ENCODE data around the gene AFAP1.

Gene AFAP1

DNA sequence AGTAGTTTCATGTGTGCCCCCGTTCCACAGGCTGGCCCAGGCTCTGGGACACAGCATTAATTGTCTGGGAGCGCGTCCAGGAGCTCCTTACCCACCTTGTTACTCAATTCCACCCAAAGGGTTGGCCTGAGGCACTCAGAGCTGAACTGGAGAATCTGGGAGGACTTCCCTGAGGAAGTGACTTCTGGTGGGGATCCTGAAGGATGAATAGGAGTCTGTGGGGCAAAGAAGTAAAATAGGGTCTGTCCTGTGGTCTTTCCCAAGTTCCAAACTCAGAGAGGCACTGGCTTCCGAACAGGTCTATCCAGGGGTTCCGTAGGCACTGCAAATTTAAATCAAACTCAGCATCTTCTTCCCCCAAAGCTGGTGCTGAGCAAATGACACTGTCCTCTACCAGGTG is 204.3 kb downstream of the AFAP1 start:
- DNase-seq (ENCODE audit: low read depth), result no peak
- no peak overlapping the region for H3K4me3 ChIP-seq (ENCODE audit: low read length)
- TF ChIP-seq, protein P1, sequence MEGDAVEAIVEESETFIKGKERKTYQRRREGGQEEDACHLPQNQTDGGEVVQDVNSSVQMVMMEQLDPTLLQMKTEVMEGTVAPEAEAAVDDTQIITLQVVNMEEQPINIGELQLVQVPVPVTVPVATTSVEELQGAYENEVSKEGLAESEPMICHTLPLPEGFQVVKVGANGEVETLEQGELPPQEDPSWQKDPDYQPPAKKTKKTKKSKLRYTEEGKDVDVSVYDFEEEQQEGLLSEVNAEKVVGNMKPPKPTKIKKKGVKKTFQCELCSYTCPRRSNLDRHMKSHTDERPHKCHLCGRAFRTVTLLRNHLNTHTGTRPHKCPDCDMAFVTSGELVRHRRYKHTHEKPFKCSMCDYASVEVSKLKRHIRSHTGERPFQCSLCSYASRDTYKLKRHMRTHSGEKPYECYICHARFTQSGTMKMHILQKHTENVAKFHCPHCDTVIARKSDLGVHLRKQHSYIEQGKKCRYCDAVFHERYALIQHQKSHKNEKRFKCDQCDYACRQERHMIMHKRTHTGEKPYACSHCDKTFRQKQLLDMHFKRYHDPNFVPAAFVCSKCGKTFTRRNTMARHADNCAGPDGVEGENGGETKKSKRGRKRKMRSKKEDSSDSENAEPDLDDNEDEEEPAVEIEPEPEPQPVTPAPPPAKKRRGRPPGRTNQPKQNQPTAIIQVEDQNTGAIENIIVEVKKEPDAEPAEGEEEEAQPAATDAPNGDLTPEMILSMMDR (conservative IDR thresholded peaks at IDR 0.05; ENCODE audit: low read depth, low read length), result no peak

DNA sequence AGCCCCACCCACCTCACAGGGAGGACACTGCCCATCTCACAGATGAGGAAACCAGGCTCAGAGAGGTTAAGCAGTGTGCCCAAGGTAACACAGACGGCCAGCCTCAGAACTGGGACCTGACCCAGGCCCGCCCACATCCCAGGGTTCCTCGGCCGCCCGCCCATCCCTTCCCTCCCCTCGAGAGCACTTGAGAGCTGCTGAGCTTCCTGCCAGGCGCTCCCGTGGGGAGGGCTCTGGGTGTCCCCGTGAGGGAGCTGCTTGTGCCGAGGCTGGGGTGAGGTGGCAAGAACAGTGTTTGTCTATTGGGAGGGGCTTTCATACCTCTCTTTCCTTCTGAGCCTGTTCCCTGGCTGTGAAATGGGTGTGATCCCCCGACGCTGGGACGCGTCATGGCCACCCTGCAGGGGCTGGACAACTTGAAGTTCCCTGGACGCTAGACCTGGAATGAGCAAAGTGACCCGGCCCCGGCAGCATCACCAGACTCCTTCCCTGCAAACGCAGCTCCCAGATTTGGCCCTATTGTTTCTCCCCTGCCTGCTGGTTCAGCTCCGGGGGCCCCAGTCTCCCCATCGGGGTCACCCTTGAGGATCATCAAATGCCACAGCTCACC is 204.9 kb downstream of the AFAP1 start:
- DNase-seq (ENCODE audit: low read depth), result no peak
- no peak overlapping the region for H3K4me3 ChIP-seq (ENCODE audit: low read length)
- TF ChIP-seq, protein P1 (conservative IDR thresholded peaks at IDR 0.05; ENCODE audit: low read depth, low read length), result no peak

DNA sequence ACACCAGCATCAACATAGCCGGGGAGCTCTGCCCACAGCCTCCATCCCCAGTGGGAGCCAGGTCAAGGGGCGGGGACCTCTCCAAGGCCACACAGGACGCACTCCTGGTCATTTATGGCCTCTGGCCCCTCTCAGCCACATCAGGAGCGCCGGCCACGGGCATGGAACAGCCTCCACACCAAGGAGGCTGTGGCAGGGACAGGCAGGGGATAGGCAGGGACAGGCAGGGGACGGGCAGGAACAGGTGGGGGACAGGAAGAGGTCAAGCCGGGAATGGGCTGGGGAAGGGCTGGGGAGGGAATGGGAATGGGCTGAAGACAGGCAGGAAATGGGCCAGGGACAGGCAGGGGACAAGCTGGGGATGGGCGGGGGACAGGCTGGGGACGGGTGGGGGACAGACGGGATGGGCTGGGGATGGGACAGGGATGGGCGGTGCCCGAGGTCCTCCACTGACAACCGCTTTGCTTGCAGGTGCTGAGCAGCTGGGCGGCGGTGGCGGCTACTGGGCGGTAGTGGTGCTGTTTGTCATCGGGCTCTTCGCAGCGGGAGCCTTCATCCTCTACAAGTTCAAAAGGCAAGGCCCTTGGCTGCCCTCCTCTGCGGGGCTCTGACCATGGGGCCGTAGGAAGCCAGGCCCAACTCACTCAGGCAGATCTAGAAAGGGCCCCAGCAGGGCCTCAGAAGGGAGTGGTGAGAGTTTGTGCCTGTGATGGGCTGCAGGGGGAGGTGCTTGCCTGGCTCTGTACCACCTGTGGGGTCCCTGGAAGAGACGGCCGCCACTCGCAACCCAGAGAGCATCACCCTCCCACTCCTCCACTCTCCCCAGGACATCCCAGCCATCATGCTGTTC is 205.6 kb downstream of the AFAP1 start:
- no peak for DNase-seq (ENCODE audit: low read depth)
- TF ChIP-seq, protein P1 (conservative IDR thresholded peaks at IDR 0.05; ENCODE audit: low read depth, low read length), result no peak
- no peak overlapping the region for H3K4me3 ChIP-seq (ENCODE audit: low read length)

DNA sequence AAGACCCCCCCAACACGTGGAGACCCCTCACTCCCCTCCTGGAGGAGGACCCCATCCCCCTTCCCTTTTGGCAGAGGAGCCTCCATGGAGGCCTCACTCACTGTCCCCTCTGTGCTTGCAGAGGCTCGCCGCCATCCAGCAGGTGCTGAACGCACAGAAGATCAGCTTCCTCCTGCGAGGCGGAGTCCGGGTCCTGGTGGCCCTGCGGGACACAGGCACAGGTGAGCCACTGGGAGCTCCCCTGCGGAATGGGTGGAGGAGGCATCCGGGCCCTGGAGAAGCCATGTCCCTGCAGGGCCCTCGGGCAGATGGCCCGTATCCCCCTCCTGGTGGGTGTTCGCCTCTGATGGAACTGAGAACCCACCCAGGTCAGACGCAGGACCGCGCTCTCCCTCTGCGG is 206.5 kb downstream of the AFAP1 start:
- no peak overlapping the region for H3K4me3 ChIP-seq (ENCODE audit: low read length)
- DNase-seq (ENCODE audit: low read depth), result no peak
- TF ChIP-seq, protein P1 (conservative IDR thresholded peaks at IDR 0.05; ENCODE audit: low read depth, low read length), result no peak

DNA sequence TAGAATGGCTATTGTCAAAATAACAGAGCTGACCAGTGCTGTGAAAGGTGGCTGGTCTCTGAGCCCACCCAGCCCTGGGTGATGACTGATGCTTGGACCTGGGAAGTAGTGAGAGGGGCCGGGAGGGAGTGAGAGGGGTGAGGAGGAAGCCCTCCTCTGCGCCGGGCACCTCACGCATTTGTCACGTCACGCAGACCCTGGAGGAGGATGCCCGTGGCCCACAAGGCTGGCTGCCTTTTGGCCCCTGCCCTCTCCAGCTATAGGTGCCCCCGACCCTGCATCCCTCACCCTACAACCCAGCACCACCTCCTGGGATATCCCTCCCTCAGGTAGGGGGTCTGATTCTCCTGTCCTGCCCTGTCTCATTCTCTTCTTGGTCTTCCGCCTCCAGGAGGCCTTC is 207.4 kb downstream of the AFAP1 start:
- no peak overlapping the region for H3K4me3 ChIP-seq (ENCODE audit: low read length)
- DNase-seq (ENCODE audit: low read depth), result no peak
- TF ChIP-seq, protein P1 (conservative IDR thresholded peaks at IDR 0.05; ENCODE audit: low read depth, low read length), result no peak

DNA sequence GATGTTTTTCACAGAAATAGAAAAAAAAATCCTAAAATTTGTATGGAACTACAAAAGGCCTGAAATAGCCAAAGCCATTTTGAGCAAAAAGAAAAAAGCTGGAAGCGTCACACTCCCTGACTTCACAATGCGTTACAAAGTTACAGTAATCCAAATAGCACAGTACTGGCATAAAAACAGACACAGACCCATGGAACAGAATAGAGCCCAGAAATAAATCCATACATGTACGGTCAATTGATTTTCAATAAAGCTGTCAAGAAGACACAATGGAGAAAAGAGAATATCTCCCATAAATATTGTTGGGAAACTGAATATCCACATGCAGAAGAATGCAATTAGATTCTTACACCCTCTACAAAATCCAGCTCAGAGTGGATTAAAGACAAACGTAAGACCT is 208.2 kb downstream of the AFAP1 start:
- no peak overlapping the region for H3K4me3 ChIP-seq (ENCODE audit: low read length)
- DNase-seq (ENCODE audit: low read depth), result no peak
- TF ChIP-seq, protein P1 (conservative IDR thresholded peaks at IDR 0.05; ENCODE audit: low read depth, low read length), result no peak

DNA sequence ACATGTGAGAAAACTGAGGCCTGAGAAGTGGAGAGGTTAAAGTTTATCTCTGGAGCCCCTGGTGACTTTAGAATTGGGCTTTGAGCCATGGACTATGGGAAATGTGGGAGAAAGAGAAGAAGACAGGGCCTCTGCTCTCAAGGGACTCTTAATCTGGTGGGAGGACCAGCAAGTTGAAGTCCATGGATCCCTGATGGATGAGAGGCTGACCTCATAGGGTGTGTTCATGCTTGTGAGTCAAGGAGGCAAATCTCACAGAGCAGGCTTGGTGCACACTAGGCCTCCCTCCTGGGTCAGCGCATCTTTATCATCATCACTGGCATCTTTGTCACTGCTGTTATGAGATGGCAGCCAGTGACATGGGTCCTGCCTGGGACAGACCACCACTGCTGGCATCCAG is 211.9 kb downstream of the AFAP1 start:
- TF ChIP-seq, protein P1 (conservative IDR thresholded peaks at IDR 0.05; ENCODE audit: low read depth, low read length), result no peak

More for the DNA sequence above, 211.9 kb downstream of the AFAP1 start:
- no peak overlapping the region for H3K4me3 ChIP-seq (ENCODE audit: low read length)
- no peak for DNase-seq (ENCODE audit: low read depth)

All from retinal pigment epithelial cell (primary cell).